GM19372 (cell line): ENCODE measurements around the gene MRPL48.
A peak's percentile ranks its signal among the peaks of the same experiment; 100 is the strongest.
"Not testable (repeated sequence)": the region's sequence is repeated elsewhere in the genome, so short reads cannot be mapped to it uniquely, and the experiment has no call there.

ENCODE experiments used
- ATAC-seq: cut with Tn5 transposase; IDR thresholded peaks from one replicate; pipeline ENCODE4 v1.9.1; 2021; ENCODE audit warnings: mild to moderate bottlenecking, low read depth, moderate library complexity; ENCODE audit not compliant: unreplicated experiment

The MRPL48 gene

GRCh38 chr11:73770811-73771210 is 16.9 kb upstream of the MRPL48 start:
- ATAC-seq: not testable (repeated sequence)

DNA sequence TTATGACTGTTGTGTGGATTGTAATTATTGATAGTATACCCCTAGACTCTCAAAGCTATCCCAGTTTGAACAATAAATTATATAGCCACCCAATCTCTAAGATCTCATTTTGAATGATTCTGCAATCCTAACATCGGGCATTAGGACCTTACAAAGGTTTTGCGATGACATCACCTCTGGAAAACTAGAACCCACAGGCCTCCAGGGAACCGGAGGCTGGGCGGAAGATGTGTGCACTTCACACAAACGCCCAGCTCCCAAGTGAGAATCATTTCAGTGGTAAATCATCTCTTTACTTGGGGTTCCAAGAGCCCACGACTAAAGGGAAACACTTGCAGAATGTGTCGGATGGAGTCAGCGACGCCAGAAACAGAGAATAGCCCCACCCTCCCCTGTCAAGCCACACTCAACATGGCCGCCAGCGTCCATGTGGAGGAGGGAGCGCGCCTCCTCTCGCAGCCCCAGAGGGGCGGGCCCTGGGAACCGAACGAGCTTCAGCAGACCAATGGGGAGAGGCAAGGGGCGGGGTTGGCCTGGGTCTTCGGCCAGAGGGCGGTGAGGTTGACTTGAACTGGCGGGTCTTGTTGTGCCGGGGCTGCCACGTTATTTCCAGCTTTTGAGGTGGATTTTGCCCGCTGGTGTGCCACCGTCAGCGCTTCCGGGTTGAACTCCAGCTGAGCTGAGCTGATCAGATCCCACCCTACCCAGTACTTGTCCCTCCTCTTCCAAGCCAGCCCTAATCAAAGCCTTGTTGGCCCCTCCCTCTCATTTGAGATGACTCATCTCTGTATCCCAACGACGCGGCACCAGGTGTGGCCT is 8.4 kb upstream of the MRPL48 start:
- ATAC-seq: peak; percentile 98

- no peak for ATAC-seq
Measured at GRCh38 chr11:73781303-73781702, 6.4 kb upstream of the MRPL48 start.

DNA sequence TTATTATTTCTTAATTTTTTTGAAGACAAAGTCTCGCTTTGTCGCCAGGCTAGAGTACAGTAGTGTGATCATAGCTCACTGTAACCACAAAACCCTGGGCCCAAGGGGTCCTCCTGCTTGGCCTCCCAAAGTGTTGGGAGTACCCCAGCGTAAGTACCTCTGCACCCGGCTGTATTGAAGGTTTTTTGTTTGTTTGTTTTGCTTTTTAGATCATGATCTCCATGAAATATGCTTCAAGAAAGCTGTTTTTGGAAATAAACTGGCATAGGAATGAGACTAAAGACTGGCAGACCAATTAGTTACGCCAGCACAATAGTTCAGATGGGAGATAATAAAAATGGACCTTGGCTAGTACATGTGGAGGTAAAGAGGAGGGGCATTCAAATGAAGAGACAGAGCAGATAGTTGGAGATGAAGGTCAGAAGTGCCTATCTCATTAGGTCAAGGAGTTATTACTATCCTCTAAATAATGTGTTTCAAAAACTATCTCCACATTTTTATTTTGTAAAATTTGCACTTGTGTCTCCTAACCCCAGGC is 4.1 kb upstream of the MRPL48 start:
- ATAC-seq: no peak

GRCh38 chr11:73784080-73784634 is 3.5 kb upstream of the MRPL48 start:
- ATAC-seq: no peak

- no peak for ATAC-seq
Measured at GRCh38 chr11:73784734-73785133, 2.9 kb upstream of the MRPL48 start.

GRCh38 chr11:73785467-73785866 is 2.2 kb upstream of the MRPL48 start:
- ATAC-seq: not testable (repeated sequence)

DNA sequence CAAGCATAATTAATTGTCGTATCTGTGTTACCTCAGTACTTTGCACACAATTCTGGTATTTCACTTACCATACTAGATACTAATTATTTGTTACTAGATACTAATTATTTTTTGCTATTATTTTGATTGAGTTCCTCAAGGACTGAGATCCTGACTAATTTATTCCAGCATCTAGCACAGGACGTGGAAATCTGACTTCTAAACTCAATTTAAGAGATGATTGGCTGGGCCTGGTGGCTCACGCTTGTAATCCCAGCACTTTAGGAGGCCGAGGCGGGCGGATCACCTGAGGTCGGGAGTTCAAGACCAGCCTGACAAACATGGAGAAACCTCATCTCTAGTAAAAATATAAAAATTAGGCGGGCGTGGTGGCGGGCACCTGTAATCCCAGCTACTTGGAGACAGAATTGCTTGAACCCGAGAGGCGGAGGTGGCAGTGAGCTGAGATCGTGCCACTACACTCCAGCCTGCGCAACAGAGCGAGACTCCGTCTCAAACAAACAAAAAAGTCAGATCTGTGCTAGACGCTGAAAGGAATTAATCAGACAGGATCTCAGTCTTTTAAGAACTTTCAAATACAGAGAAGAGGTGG is 527 bp upstream of the MRPL48 start:
- no peak for ATAC-seq

- ATAC-seq: no peak
Measured at GRCh38 chr11:73789279-73789670, 1.6 kb downstream of the MRPL48 start.

DNA sequence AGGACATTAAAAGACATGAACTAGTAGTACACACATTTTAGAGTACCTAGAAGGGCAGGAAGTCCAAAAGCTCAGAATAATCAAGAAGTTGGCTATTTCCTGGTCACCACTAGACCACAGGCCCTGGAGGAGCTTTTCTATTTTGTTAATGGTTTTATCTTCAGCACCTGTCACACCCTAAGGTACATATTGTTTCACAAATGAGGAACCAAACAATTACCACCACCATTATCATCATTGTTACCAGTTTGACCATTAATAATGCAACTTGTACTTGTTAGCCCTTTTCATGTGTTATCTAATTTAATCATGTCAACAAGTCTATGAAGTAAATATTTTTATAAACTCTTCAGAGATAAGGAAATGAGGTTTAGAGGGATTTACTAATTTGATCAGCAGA is 4.9 kb downstream of the MRPL48 start:
- ATAC-seq: no peak

GRCh38 chr11:73795925-73796632 is 8.4 kb downstream of the MRPL48 start:
- ATAC-seq: no peak

- ATAC-seq: no peak
Measured at GRCh38 chr11:73797457-73797856, 9.8 kb downstream of the MRPL48 start.

- no peak for ATAC-seq
Measured at GRCh38 chr11:73800276-73800806, 12.7 kb downstream of the MRPL48 start.

DNA sequence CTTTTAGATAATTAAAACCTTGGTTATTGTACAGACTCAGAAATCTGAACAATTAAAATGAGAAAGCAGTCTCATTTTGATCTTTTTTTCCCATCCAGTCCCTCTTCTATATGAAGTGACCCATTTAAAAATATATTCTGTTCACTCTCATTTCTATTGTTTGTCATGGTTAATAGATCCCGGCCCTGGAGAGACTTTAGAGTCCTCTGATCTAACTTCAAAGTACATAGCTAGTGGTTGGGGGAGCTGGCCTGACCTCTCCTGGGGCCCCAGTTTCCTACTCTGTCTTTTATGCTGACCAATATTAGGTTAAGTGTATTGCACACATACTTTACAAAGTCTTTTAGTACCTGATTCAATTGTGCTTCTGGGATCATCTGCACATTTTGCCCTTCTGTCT is 13.5 kb downstream of the MRPL48 start:
- ATAC-seq: no peak

GRCh38 chr11:73804712-73805111 is 17.0 kb downstream of the MRPL48 start:
- ATAC-seq: no peak

- no peak for ATAC-seq
Measured at GRCh38 chr11:73808052-73808451, 20.4 kb downstream of the MRPL48 start.

- no peak for ATAC-seq
Measured at GRCh38 chr11:73810637-73811036, 23.0 kb downstream of the MRPL48 start.

DNA sequence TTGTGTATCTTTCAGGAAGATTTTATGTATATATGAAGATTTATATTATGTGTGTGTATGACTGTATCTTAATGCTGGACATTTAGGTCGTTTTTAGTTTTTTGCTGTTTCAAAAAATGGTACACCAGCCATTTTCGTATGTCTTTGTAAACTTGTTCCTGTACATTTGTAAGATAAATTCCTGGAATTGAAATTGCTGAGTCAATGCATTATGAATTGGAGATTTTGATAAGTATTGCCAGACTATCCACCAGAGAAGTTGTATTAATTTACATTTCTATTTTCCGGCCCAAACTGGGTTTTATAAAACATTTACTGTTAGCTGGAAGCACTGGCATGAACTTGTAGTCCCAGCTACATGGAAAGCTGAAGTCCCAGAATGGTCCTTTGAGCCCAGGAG is 24.6 kb downstream of the MRPL48 start:
- no peak for ATAC-seq

DNA sequence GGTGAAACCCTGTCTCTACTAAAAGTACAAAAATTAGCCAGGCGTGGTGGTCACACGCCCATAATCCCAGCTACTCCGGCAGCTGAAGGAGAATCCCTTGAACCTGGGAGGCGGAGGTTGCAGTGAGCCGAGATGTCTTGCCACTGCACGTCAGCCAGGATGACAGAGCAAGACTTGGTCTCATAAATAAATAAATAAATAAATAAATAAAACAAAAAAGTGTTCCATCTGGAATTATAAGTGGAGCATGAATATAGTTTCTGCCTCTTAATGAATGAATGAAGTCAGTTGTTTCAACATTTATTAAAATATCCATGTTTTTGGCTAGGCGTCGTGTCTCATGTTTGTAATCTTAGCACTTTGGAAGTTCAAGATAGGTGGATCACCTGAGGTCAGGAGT is 27.1 kb downstream of the MRPL48 start:
- no peak for ATAC-seq

DNA sequence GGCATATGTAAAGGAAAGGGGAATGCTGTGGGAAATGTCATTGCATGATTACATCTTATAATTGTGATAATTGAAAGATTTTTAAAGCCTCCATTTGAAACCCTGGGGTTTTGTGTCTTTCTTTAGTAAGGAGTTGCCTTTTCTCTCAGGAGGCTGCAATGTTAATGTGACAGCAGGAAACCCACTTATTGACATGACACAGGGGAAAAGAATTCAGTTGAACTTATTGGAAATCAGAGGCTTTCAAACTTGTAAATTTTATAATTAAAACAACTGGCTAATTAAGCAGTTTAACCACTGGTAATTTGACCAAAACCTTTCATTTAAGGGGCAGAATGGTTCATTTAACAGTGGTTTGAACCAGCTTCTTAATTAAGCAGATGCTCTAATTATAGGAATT is 31.2 kb downstream of the MRPL48 start:
- ATAC-seq: no peak

DNA sequence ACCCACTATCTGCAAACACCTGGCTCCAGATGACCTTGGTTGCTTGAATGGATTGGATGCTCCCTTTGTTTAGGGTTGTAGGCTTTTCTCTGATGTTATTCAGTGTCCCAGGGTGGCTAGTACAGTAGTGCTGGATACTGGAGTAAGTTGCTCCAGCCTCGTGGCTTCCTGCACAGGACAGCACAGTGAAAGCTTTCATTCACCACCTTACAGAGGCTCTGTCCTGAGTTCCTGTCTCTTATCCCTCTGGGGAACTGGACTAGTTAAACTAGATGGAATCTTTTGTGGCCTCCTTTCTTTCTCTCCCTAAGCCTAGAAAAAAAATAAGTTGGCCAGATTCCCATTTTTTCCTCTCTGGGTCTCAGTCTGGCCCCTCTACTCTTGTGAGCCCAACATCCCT is 42.6 kb downstream of the MRPL48 start:
- no peak for ATAC-seq
